Measurements from ENCODE around the gene SIRT7.

GRCh38 chr17:81889602-81890001 is 28.4 kb downstream of the SIRT7 start:
- TF ChIP-seq CTCF (IDR thresholded peaks at IDR 0.05) (no peak), POLR2A (IDR thresholded peaks at IDR 0.05) (no peak)
